HepG2 (cell line): Measurements from ENCODE around the gene ITGA2. TPM values are rescaled to one million over a fixed set of nuclear protein-coding genes. Genes with fewer than 3 reads are reported as not detected.

Experiments used
- ATAC-seq: fragments of 200-7000 bp; cut with Tn5 transposase; 3 replicates; pipeline ENCODE4 v1.9.1; 2020; ENCODE audit warnings: mild to moderate bottlenecking, moderate library complexity
- BruUV-seq: library from RNA; stranded (reverse); fragments of 400-500 nt; replicated peaks from 2 replicates; lab custom pipeline; 2021; lab: Mats Ljungman, UMichigan
- CTCF ChIA-PET: fragments of 300-600 bp; formaldehyde crosslinking; extraction: SDS; loops from one replicate; lab custom pipeline; 2021; ENCODE audit warnings: low total read pairs, inconsistent platforms, low intra/inter-chr PET ratio; lab: Yijun Ruan, JAX
- POLR2A ChIA-PET: fragments of 350-600 bp; sonication (Branson Sonifier 250); formaldehyde crosslinking; loops from one replicate; lab custom pipeline; 2020; ENCODE audit warnings: antibody characterized with exemption, inconsistent platforms; lab: Yijun Ruan, JAX
- DNase-seq: peaks from one replicate; pipeline ENCODE4 v3.0.0-alpha.2; 2015; ENCODE audit warnings: low spot score
- FAIRE-seq: peaks from 3 replicates; lab custom pipeline; 2011; peaks lifted over from hg19 to GRCh38; lab: Jason Lieb, UNC
- H2AFZ ChIP-seq: one replicate; pipeline ENCODE4 v1.6.1; 2011; ENCODE audit warnings: low read length, inconsistent platforms
- H3K27ac ChIP-seq: fragments of 300-600 bp; 3 replicates; pipeline ENCODE4 v1.8.0; 2011; ENCODE audit warnings: mixed run types, mild to moderate bottlenecking, mixed read lengths, low read length, inconsistent platforms; ENCODE audit not compliant: insufficient read depth; ENCODE audit errors: extremely low read length
- H3K27me3 ChIP-seq, 2 experiments: fragments of 200-600 bp in 1 of 2; 2 replicates in 1 of 2; 3 replicates in 1 of 2; pipeline versions ENCODE4 v1.6.0 to v1.8.0; 2011; ENCODE audit warnings: low read length in 2 of 2, mild to moderate bottlenecking in 2 of 2, moderate library complexity in 2 of 2, inconsistent platforms in 1 of 2; ENCODE audit not compliant: insufficient read depth in 2 of 2, control insufficient read depth in 1 of 2
- H3K36me3 ChIP-seq, 2 experiments: fragments of 200-600 bp in 1 of 2; replicated peaks in 1 of 2; 2 replicates in 1 of 2; 3 replicates in 1 of 2; pipeline versions ENCODE4 v1.5.1 to v1.8.0; 2011; ENCODE audit warnings: low read length in 2 of 2, inconsistent platforms in 1 of 2; ENCODE audit not compliant: insufficient read depth in 2 of 2, control insufficient read depth in 1 of 2
- H3K4me1 ChIP-seq: 2 replicates; pipeline ENCODE4 v1.5.1; 2012; ENCODE audit warnings: low read length, inconsistent platforms; ENCODE audit not compliant: insufficient read depth
- H3K4me2 ChIP-seq: 2 replicates; pipeline ENCODE4 v1.6.0; 2011; ENCODE audit warnings: low read depth, low read length, inconsistent platforms
- H3K4me3 ChIP-seq, 3 experiments: fragments of 200-600 bp in 1 of 3; sonication (generic), shearing (Covaris generic) in 1 of 3; replicated peaks in 1 of 3; 2 replicates each; pipeline ENCODE4 v1.5.1; 2011 to 2016; ENCODE audit warnings: low read length in 3 of 3, inconsistent platforms in 2 of 3, low read depth in 2 of 3, mild to moderate bottlenecking in 2 of 3, control low read depth in 1 of 3, mixed read lengths in 1 of 3; ENCODE audit not compliant: insufficient read depth in 1 of 3
- H3K79me2 ChIP-seq: one replicate; pipeline ENCODE4 v1.6.1; 2011; ENCODE audit warnings: low read length, inconsistent platforms; ENCODE audit not compliant: insufficient read depth
- H3K9ac ChIP-seq: 2 replicates; pipeline ENCODE4 v1.6.0; 2011; ENCODE audit warnings: mild to moderate bottlenecking, low read depth, low read length, inconsistent platforms; ENCODE audit not compliant: insufficient read depth
- H3K9me3 ChIP-seq: 2 replicates; pipeline ENCODE4 v1.5.1; 2012; ENCODE audit warnings: mild to moderate bottlenecking, low read length
- H4K20me1 ChIP-seq: 2 replicates; pipeline ENCODE4 v1.6.0; 2011; ENCODE audit warnings: inconsistent platforms, mild to moderate bottlenecking, low read length, moderate library complexity; ENCODE audit not compliant: insufficient read depth
- GATA4 ChIP-seq: sonication (generic); IDR thresholded peaks from 2 replicates; pipeline ENCODE4 v1.6.1; 2016; ENCODE audit warnings: antibody characterized with exemption, low read depth, borderline replicate concordance
- IRF2 ChIP-seq: IDR thresholded peaks from 2 replicates; pipeline ENCODE4 v1.6.1; 2018; ENCODE audit warnings: missing genetic modification reagents, missing compliant biosample characterization
- ZNF296 ChIP-seq: sonication (generic); formaldehyde crosslinking; conservative IDR thresholded peaks from 2 replicates; pipeline ENCODE4 v1.5.0; 2020; ENCODE audit warnings: mild to moderate bottlenecking, missing genetic modification reagents
- ZNF513 ChIP-seq: sonication (generic); formaldehyde crosslinking; conservative IDR thresholded peaks from 2 replicates; pipeline ENCODE4 v1.5.0; 2020; ENCODE audit warnings: missing genetic modification reagents
- WGBS: methylation state at CpG from one replicate; pipeline ENCODE4 v1.1.6; 2017; ENCODE audit warnings: low lambda C conversion rate; 5-methylcytosine and 5-hydroxymethylcytosine counted together
- in situ Hi-C: cut with HindIII; loops from 2 replicates; pipeline ENCODE4 v1.10.0; 2017; ENCODE audit warnings: low pct_unique_long_range_greater_than_20kb; ENCODE audit not compliant: extremely low pct_ligation_motif_present
- intact Hi-C: fragments of 100-400 bp; cut with micrococcal nuclease; formaldehyde crosslinking; loops from one replicate; pipeline ENCODE4 v1.10.0; 2022; ENCODE audit not compliant: unreplicated experiment
- polyA plus RNA-seq, 8 experiments: library from polyadenylated mRNA; depleted of rRNA in 3 of 8; stranded (reverse) in 7 of 8; unstranded in 1 of 8; fragments of >200 nt; fragmentation: Illumina TruSeq in 4 of 8; extraction: Trizol in 4 of 8; gene quantifications; 2 replicates each; pipeline versions ENCODE4 v1.2.1 to v1.2.3, GENCODE V29; 2011 to 2016; ENCODE audit warnings: low read depth in 4 of 8, missing spikeins in 1 of 8, mixed read lengths in 1 of 8; ENCODE audit not compliant: insufficient read depth in 1 of 8
- total RNA-seq, 5 experiments: library from RNA; depleted of rRNA; stranded (reverse); fragments of >200 nt; fragmentation: Illumina TruSeq; extraction: Trizol; gene quantifications; 2 replicates each; pipeline ENCODE4 v1.2.3, GENCODE V29; 2016; ENCODE audit warnings: low read depth in 1 of 5
- TF ChIP-seq, protein P1 (sequence below): sonication (generic); formaldehyde crosslinking; IDR thresholded peaks from 2 replicates; pipeline ENCODE4 v1.5.1; 2020; ENCODE audit warnings: missing genetic modification reagents, mild to moderate bottlenecking, borderline replicate concordance

Gene ITGA2
- total and polyA plus RNA-seq, 2 of the 13 experiments (the other 11 are each of a cell fraction or from before 2014, with no cell fraction given) = 15.8 to 58.3 TPM

DNA sequence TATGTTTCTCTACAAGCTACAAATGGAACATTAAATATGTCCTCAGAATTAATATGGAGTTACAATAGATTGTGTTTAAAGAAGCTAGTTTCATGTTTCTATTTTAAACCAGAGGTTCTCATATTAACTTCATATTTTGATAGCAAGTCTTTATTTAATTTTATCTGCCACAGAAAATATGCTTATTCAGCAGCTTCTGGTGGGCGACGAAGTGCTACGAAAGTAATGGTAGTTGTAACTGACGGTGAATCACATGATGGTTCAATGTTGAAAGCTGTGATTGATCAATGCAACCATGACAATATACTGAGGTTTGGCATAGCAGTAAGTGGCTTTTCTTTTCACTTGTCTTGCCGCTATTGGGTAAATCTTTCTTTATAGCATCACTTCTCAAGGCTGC, 66.2 kb downstream of the ITGA2 start (continued):
- no peak for TF ChIP-seq ZNF513 (CRISPR knock-in tag)
- TF ChIP-seq, protein P1, sequence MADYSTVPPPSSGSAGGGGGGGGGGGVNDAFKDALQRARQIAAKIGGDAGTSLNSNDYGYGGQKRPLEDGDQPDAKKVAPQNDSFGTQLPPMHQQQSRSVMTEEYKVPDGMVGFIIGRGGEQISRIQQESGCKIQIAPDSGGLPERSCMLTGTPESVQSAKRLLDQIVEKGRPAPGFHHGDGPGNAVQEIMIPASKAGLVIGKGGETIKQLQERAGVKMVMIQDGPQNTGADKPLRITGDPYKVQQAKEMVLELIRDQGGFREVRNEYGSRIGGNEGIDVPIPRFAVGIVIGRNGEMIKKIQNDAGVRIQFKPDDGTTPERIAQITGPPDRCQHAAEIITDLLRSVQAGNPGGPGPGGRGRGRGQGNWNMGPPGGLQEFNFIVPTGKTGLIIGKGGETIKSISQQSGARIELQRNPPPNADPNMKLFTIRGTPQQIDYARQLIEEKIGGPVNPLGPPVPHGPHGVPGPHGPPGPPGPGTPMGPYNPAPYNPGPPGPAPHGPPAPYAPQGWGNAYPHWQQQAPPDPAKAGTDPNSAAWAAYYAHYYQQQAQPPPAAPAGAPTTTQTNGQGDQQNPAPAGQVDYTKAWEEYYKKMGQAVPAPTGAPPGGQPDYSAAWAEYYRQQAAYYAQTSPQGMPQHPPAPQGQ (CRISPR knock-in tag) = no peak

DNA sequence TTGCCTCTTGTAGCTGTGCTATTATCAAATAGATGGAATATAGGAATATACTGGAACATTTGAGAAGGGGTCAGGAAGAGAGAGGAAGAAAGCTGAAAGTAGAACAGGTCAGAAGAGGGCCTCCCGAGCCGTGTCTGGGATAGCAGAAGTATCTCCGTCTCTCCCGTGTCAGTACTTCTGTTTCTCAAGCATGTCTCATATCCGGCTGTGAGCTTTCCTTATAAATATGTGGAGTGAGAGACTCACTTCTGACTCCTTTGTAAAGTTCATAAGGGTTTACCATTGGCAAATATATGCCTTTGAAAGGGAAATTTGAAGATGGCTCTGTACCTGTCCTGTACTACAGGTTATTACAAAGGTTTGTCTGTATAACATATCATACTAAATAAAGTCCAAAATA, 70.1 kb downstream of the ITGA2 start:
- peaks cover 10 to 81% of the 10 kb centered on the region in 2 experiments for H3K36me3 ChIP-seq
- in situ Hi-C loops = no loop called here
- intact Hi-C loops = no loop called here
- ChIA-PET POLR2A (no interaction called here), CTCF (no interaction called here)
- H2AFZ ChIP-seq = no peak overlapping the region
- H3K9me3 ChIP-seq = no peaks in the 10 kb centered on the region
- TF ChIP-seq GATA4 = no peak
- no peak for TF ChIP-seq ZNF296 (CRISPR knock-in tag)
- no peak for TF ChIP-seq IRF2
- no peaks in the 10 kb centered on the region for H3K79me2 ChIP-seq
- no TSS peak for BruUV-seq
- no peak overlapping the region for H3K27ac ChIP-seq
- H4K20me1 ChIP-seq = 0 out of 2 replicates have a peak, but pooled peaks cover 3% of the 10 kb centered on the region
- no peak overlapping the region for H3K4me2 ChIP-seq
- H3K4me3 ChIP-seq = no peak overlapping the region
- no peak overlapping the region for H3K9ac ChIP-seq
- DNase-seq = no peak
- no peaks in the 10 kb centered on the region for H3K27me3 ChIP-seq
- no peaks in the 10 kb centered on the region for H3K4me1 ChIP-seq
- no peak for FAIRE-seq
- ATAC-seq = no peak; the same call in 2 of the 3 replicates
- 98% methylated on average over 5 of the region's 5 CpGs for WGBS
